ENCODE results near the gene SH2D1A.

- no peak for TF ChIP-seq CTCF (conservative IDR thresholded peaks at IDR 0.05 in 1 of 2, IDR thresholded peaks at IDR 0.05 in 1 of 2; ENCODE audit: low read depth in 1 of 2, low read length in 2 of 2)
- no peak for TF ChIP-seq EZH2 (IDR thresholded peaks at IDR 0.05; ENCODE audit: low read length, missing control alignments)
Observed at GRCh38 chrX:124393659-124394058, 47.3 kb downstream of the SH2D1A start.
